ENCODE results near the gene MAST3.

Gene MAST3

GRCh38 chr19:18171605-18172327, 74.2 kb downstream of the MAST3 start:
- TF ChIP-seq CTCF (IDR thresholded peaks at IDR 0.05; ENCODE audit: low read depth, low read length), result no peak
- H3K4me3 ChIP-seq (ENCODE audit: low read depth, low read length), result no peak overlapping the region

- H3K4me3 ChIP-seq (ENCODE audit: low read depth, low read length), result no peak overlapping the region
- TF ChIP-seq CTCF (IDR thresholded peaks at IDR 0.05; ENCODE audit: low read depth, low read length), result no peak
These were observed 74.9 kb downstream of the MAST3 start for GRCh38 chr19:18172331-18173053.

GRCh38 chr19:18173054-18173571, 75.5 kb downstream of the MAST3 start:
- peak overlapping the region; percentile 69 for H3K4me3 ChIP-seq (ENCODE audit: low read depth, low read length)
- TF ChIP-seq CTCF (IDR thresholded peaks at IDR 0.05; ENCODE audit: low read depth, low read length), result no peak

GRCh38 chr19:18173572-18174288, 76.2 kb downstream of the MAST3 start, which contains the start of gene IFI30:
Gene IFI30 (plus strand): TSS chr19:18173813. CDS start chr19:18173842, 29 bp downstream.
- peak within 1 kb of the TSS; percentile 69 for H3K4me3 ChIP-seq (ENCODE audit: low read depth, low read length)
- no peak for TF ChIP-seq CTCF (IDR thresholded peaks at IDR 0.05; ENCODE audit: low read depth, low read length)

GRCh38 chr19:18174983-18175382, 77.4 kb downstream of the MAST3 start:
- no peak overlapping the region for H3K4me3 ChIP-seq (ENCODE audit: low read depth, low read length)
- no peak for TF ChIP-seq CTCF (IDR thresholded peaks at IDR 0.05; ENCODE audit: low read depth, low read length)

- H3K4me3 ChIP-seq (ENCODE audit: low read depth, low read length), result no peak overlapping the region
- no peak for TF ChIP-seq CTCF (IDR thresholded peaks at IDR 0.05; ENCODE audit: low read depth, low read length)
These were observed 79.1 kb downstream of the MAST3 start for GRCh38 chr19:18176367-18177310.
